H9 (cell line): ENCODE results near the gene TMPRSS3. TPM values are rescaled to one million over a fixed set of nuclear protein-coding genes. Genes with fewer than 3 reads are reported as not detected.

Source experiments
- DNase-seq: peaks from one replicate; pipeline ENCODE4 v3.0.0-alpha.2; 2017
- H2AFZ ChIP-seq: one replicate; pipeline ENCODE4 v1.6.1; 2013; ENCODE audit warnings: mild to moderate bottlenecking, low read length, control low read depth, moderate library complexity
- H2AK5ac ChIP-seq: 2 replicates; pipeline ENCODE4 v1.6.1; 2013; ENCODE audit warnings: low read length, control low read depth, mixed read lengths; ENCODE audit not compliant: insufficient read length
- H2BK120ac ChIP-seq: one replicate; pipeline ENCODE4 v1.6.1; 2013; ENCODE audit warnings: low read depth, mild to moderate bottlenecking, low read length, control low read depth, inconsistent platforms; ENCODE audit not compliant: poor library complexity, severe bottlenecking
- H2BK12ac ChIP-seq: 2 replicates; pipeline ENCODE4 v1.6.1; 2013; ENCODE audit warnings: low read length, control low read depth, mixed read lengths, low read depth; ENCODE audit not compliant: insufficient read length
- H2BK15ac ChIP-seq: 2 replicates; pipeline ENCODE4 v1.6.1; 2013; ENCODE audit warnings: low read depth, low read length, control low read depth
- H2BK20ac ChIP-seq: one replicate; pipeline ENCODE4 v1.6.1; 2013; ENCODE audit warnings: low read depth, mild to moderate bottlenecking, low read length, control low read depth, inconsistent platforms; ENCODE audit not compliant: poor library complexity, severe bottlenecking
- H2BK5ac ChIP-seq: 2 replicates; pipeline ENCODE4 v1.6.1; 2013; ENCODE audit warnings: low read length, control low read depth, mixed read lengths; ENCODE audit not compliant: insufficient read length
- H3K14ac ChIP-seq: 2 replicates; pipeline ENCODE4 v1.6.1; 2013; ENCODE audit warnings: low read length, control low read depth; ENCODE audit not compliant: insufficient read depth
- H3K18ac ChIP-seq: 2 replicates; pipeline ENCODE4 v1.6.1; 2013; ENCODE audit warnings: low read depth, mild to moderate bottlenecking, mixed read lengths, low read length, control low read depth; ENCODE audit not compliant: insufficient read length
- H3K23ac ChIP-seq: 2 replicates; pipeline ENCODE4 v1.6.1; 2013; ENCODE audit warnings: low read length, control low read depth, mixed read lengths, low read depth; ENCODE audit not compliant: insufficient read length
- H3K23me2 ChIP-seq: 2 replicates; pipeline ENCODE4 v1.6.1; 2013; ENCODE audit warnings: low read depth, mild to moderate bottlenecking, mixed read lengths, low read length, control low read depth; ENCODE audit not compliant: insufficient read length, poor library complexity, severe bottlenecking
- H3K27ac ChIP-seq: 2 replicates; pipeline ENCODE4 v1.5.1; 2013; ENCODE audit warnings: low read length, control low read depth, mixed read lengths, low read depth; ENCODE audit not compliant: insufficient read length
- H3K27me3 ChIP-seq: 2 replicates; pipeline ENCODE4 v1.6.1; 2013; ENCODE audit warnings: low read length, control low read depth, inconsistent platforms; ENCODE audit not compliant: insufficient read depth
- H3K4ac ChIP-seq: 2 replicates; pipeline ENCODE4 v1.6.1; 2013; ENCODE audit warnings: low read depth, mild to moderate bottlenecking, control low read depth, inconsistent platforms, low read length, moderate library complexity
- H3K4me1 ChIP-seq: 2 replicates; pipeline ENCODE4 v1.6.1; 2013; ENCODE audit warnings: low read length, control low read depth, inconsistent platforms; ENCODE audit not compliant: insufficient read depth
- H3K4me2 ChIP-seq: 2 replicates; pipeline ENCODE4 v1.6.1; 2013; ENCODE audit warnings: low read length, control low read depth, mixed read lengths; ENCODE audit not compliant: insufficient read length, insufficient read depth
- H3K56ac ChIP-seq: 2 replicates; pipeline ENCODE4 v1.6.1; 2013; ENCODE audit warnings: low read depth, mild to moderate bottlenecking, mixed read lengths, low read length, control low read depth; ENCODE audit not compliant: insufficient read length
- H3K79me1 ChIP-seq: 2 replicates; pipeline ENCODE4 v1.6.1; 2013; ENCODE audit warnings: low read depth, mild to moderate bottlenecking, moderate library complexity, low read length, control low read depth, inconsistent platforms; ENCODE audit not compliant: insufficient read depth, poor library complexity, severe bottlenecking
- H3K79me2 ChIP-seq: 2 replicates; pipeline ENCODE4 v1.6.1; 2013; ENCODE audit warnings: low read length, control low read depth, inconsistent platforms; ENCODE audit not compliant: insufficient read depth
- H3K9ac ChIP-seq: 2 replicates; pipeline ENCODE4 v1.6.1; 2013; ENCODE audit warnings: low read length, control low read depth, mixed read lengths; ENCODE audit not compliant: insufficient read length; ENCODE audit errors: extremely low read depth
- H3K9me3 ChIP-seq: one replicate; pipeline ENCODE4 v1.6.1; 2013; ENCODE audit warnings: low read depth, low read length, inconsistent platforms; ENCODE audit not compliant: control insufficient read depth
- H3T11ph ChIP-seq: one replicate; pipeline ENCODE4 v1.6.1; 2013; ENCODE audit warnings: mild to moderate bottlenecking, low read length, control low read depth, inconsistent platforms
- H4K20me1 ChIP-seq: one replicate; pipeline ENCODE4 v1.6.1; 2013; ENCODE audit not compliant: control insufficient read depth, insufficient read length, insufficient read depth
- H4K5ac ChIP-seq: 2 replicates; pipeline ENCODE4 v1.6.1; 2013; ENCODE audit warnings: low read depth, mild to moderate bottlenecking, mixed read lengths, low read length, control low read depth; ENCODE audit not compliant: insufficient read length
- H4K8ac ChIP-seq: replicated peaks from 2 replicates; pipeline ENCODE4 v1.6.1; 2013; ENCODE audit warnings: low read length, control low read depth, mixed read lengths, low read depth; ENCODE audit not compliant: insufficient read length
- H4K91ac ChIP-seq: 2 replicates; pipeline ENCODE4 v1.6.1; 2013; ENCODE audit warnings: low read depth, mild to moderate bottlenecking, moderate library complexity, mixed read lengths, low read length, control low read depth; ENCODE audit not compliant: insufficient read length
- H3K27ac Mint-ChIP-seq, 3 experiments: 2 replicates in 2 of 3; 3 replicates in 1 of 3; pipeline ENCODE4 v1.8.0; 2020 to 2021; ENCODE audit warnings: mixed read lengths in 3 of 3, mild to moderate bottlenecking in 1 of 3, moderate library complexity in 1 of 3
- H3K27me3 Mint-ChIP-seq: 2 replicates; pipeline ENCODE4 v1.8.0; 2021; ENCODE audit warnings: low read depth, mild to moderate bottlenecking, moderate library complexity, mixed read lengths
- H3K36me3 Mint-ChIP-seq, 3 experiments: 2 replicates in 2 of 3; 3 replicates in 1 of 3; pipeline ENCODE4 v1.8.0; 2020 to 2021; ENCODE audit warnings: low read depth in 3 of 3, mixed read lengths in 3 of 3; ENCODE audit not compliant: insufficient read depth in 1 of 3
- H3K4me1 Mint-ChIP-seq, 2 experiments: 2 replicates each; pipeline ENCODE4 v1.8.0; 2020; ENCODE audit warnings: mixed read lengths in 2 of 2
- H3K4me3 Mint-ChIP-seq, 2 experiments: 2 replicates in 1 of 2; 3 replicates in 1 of 2; pipeline ENCODE4 v1.8.0; 2020 to 2021; ENCODE audit warnings: mild to moderate bottlenecking in 2 of 2, mixed read lengths in 2 of 2, moderate library complexity in 1 of 2
- H3K9me3 Mint-ChIP-seq, 2 experiments: 2 replicates in 1 of 2; 3 replicates in 1 of 2; pipeline ENCODE4 v1.8.0; 2020; ENCODE audit warnings: mild to moderate bottlenecking in 2 of 2, mixed read lengths in 2 of 2, moderate library complexity in 1 of 2
- CTCF ChIP-seq: fragments of 200-600 bp; sonication (generic); conservative IDR thresholded peaks from 3 replicates; pipeline ENCODE4 v1.8.0; 2021; ENCODE audit warnings: antibody characterized with exemption, mild to moderate bottlenecking
- WGBS: extraction: QIAGEN DNeasy Blood & Tissue Kit; methylation state at CpG from one replicate; pipeline ENCODE4 v1.1.7; 2013; ENCODE audit warnings: missing lambda C conversion rate, low lambda C conversion rate, mixed read lengths; ENCODE audit not compliant: insufficient read length; ENCODE audit errors: extremely low coverage; 5-methylcytosine and 5-hydroxymethylcytosine counted together
- total RNA-seq: library from RNA; stranded (reverse); gene quantifications from 2 replicates; pipeline ENCODE4 v1.2.1, GENCODE V29; 2021

TMPRSS3 gene
- total RNA-seq, 1 experiment from 2014 or later: 0.31 TPM

- Histone ChIP-seq H4K20me1 (peaks cover 2% of the 10 kb centered on the region), H2AK5ac (no peak overlapping the region), H4K5ac (no peak overlapping the region), H3K27me3 (no peaks in the 10 kb centered on the region), H3K4ac (no peak overlapping the region), H3K27ac (no peak overlapping the region), H3K23me2 (no peaks in the 10 kb centered on the region), H2BK5ac (no peak overlapping the region), H3T11ph (no peak overlapping the region), H2BK15ac (no peak overlapping the region), H3K9me3 (no peaks in the 10 kb centered on the region), H3K79me1 (no peaks in the 10 kb centered on the region), H2AFZ (no peak overlapping the region), H3K23ac (no peak overlapping the region), H4K91ac (no peak overlapping the region), H2BK120ac (no peak overlapping the region), H2BK12ac (no peak overlapping the region), H3K4me2 (no peak overlapping the region), H3K79me2 (no peaks in the 10 kb centered on the region), H2BK20ac (no peak overlapping the region), H3K14ac (no peak overlapping the region), H3K4me1 (peaks cover 6% of the 10 kb centered on the region; the same call in 1 of the 2 replicates), H4K8ac (no peak overlapping the region), H3K56ac (no peak overlapping the region), H3K18ac (no peak overlapping the region), H3K9ac (no peak overlapping the region)
- Mint-ChIP-seq H3K36me3 (peaks cover 0 to 2% (median 0%) of the 10 kb centered on the region in 3 experiments; a peak in 3 of 7 replicates), H3K27me3 (peaks cover 25% of the 10 kb centered on the region), H3K27ac (no peak overlapping the region), H3K9me3 (peaks cover 0 to 7% of the 10 kb centered on the region in 2 experiments; a peak in 1 of 5 replicates), H3K4me3 (no peak overlapping the region), H3K4me1 (peaks cover 38 to 40% of the 10 kb centered on the region in 2 experiments)
- no CpG with 5 or more reads among the region's 6 CpGs for WGBS
- no peak for DNase-seq
- no peak for TF ChIP-seq CTCF
These were observed 8.0 kb downstream of the TMPRSS3 start for GRCh38 chr21:42387843-42388340.
